Calu3 (cell line): ENCODE results near the gene FEV. TPM values are rescaled to one million over a fixed set of nuclear protein-coding genes. Genes with fewer than 3 reads are reported as not detected.

Experiments
- BruUV-seq: library from RNA; stranded (reverse); fragments of 400-500 nt; replicated peaks from 2 replicates; lab custom pipeline; 2021; lab: Mats Ljungman, UMichigan
- CTCF ChIA-PET: fragments of 300-600 bp; sonication (Branson Sonifier 250); formaldehyde crosslinking; loops from one replicate; lab custom pipeline; 2022; ENCODE audit warnings: antibody characterized with exemption; lab: Charles Lee
- DNase-seq: peaks from one replicate; pipeline ENCODE4 v3.0.0; 2022
- H3K27ac Mint-ChIP-seq: one replicate; pipeline ENCODE4 v1.8.0; 2022; ENCODE audit warnings: mixed read lengths; ENCODE audit not compliant: unreplicated experiment
- H3K27me3 Mint-ChIP-seq: one replicate; pipeline ENCODE4 v1.8.0; 2022; ENCODE audit warnings: mixed read lengths; ENCODE audit not compliant: unreplicated experiment
- H3K36me3 Mint-ChIP-seq: one replicate; pipeline ENCODE4 v1.8.0; 2022; ENCODE audit warnings: mild to moderate bottlenecking, moderate library complexity, mixed read lengths; ENCODE audit not compliant: insufficient read depth, unreplicated experiment
- H3K4me1 Mint-ChIP-seq: one replicate; pipeline ENCODE4 v1.8.0; 2022; ENCODE audit warnings: mild to moderate bottlenecking, low read depth, mixed read lengths; ENCODE audit not compliant: unreplicated experiment
- H3K4me3 Mint-ChIP-seq: one replicate; pipeline ENCODE4 v1.8.0; 2022; ENCODE audit warnings: mild to moderate bottlenecking, low read depth, moderate library complexity, mixed read lengths; ENCODE audit not compliant: unreplicated experiment
- H3K9me3 Mint-ChIP-seq: one replicate; pipeline ENCODE4 v1.8.0; 2022; ENCODE audit warnings: low read depth, mixed read lengths; ENCODE audit not compliant: unreplicated experiment
- intact Hi-C: fragments of 100-400 bp; cut with micrococcal nuclease; formaldehyde crosslinking; loops from one replicate; pipeline ENCODE4 v1.10.0; 2022; ENCODE audit not compliant: unreplicated experiment
- total RNA-seq: library from RNA; stranded (reverse); gene quantifications from 2 replicates; pipeline ENCODE4 v1.2.3, GENCODE V29; 2022
- TF ChIP-seq, protein P1 (sequence below): fragments of 200-600 bp; IDR thresholded peaks from one replicate; pipeline ENCODE4 v1.8.0; 2022; ENCODE audit warnings: antibody characterized with exemption; ENCODE audit not compliant: unreplicated experiment

Gene FEV
- total RNA-seq, 1 experiment from 2014 or later, result not detected

DNA sequence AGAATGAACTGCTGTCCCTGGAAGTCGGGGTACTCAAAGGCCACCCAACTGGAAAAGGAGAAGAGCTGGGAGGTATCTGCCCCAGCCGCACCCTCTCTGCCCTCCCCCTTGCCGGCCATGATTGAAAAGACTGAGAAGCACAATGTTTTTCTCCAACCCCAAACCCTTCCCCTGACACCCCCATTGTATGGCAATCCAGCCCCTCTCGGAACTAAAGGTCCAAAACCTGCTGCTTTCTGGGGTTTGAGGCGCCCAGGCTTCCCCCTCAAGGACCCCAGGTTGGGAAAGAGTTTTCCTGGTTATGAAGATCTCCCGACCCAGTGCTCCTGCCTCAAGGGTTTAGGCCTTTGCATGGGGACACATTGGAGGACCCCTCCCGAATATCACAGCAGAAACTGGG, 7.2 kb upstream of the FEV start:
- peaks cover 99% of the 10 kb centered on the region for H3K27me3 Mint-ChIP-seq
- CTCF ChIA-PET, result no interaction called here
- peaks cover 5% of the 10 kb centered on the region for H3K36me3 Mint-ChIP-seq
- H3K27ac Mint-ChIP-seq, result no peak overlapping the region
- H3K4me1 Mint-ChIP-seq, result peaks cover 4% of the 10 kb centered on the region
- intact Hi-C loops, result no loop called here
- no TSS peak for BruUV-seq
- DNase-seq, result no peak
- TF ChIP-seq, protein P1, sequence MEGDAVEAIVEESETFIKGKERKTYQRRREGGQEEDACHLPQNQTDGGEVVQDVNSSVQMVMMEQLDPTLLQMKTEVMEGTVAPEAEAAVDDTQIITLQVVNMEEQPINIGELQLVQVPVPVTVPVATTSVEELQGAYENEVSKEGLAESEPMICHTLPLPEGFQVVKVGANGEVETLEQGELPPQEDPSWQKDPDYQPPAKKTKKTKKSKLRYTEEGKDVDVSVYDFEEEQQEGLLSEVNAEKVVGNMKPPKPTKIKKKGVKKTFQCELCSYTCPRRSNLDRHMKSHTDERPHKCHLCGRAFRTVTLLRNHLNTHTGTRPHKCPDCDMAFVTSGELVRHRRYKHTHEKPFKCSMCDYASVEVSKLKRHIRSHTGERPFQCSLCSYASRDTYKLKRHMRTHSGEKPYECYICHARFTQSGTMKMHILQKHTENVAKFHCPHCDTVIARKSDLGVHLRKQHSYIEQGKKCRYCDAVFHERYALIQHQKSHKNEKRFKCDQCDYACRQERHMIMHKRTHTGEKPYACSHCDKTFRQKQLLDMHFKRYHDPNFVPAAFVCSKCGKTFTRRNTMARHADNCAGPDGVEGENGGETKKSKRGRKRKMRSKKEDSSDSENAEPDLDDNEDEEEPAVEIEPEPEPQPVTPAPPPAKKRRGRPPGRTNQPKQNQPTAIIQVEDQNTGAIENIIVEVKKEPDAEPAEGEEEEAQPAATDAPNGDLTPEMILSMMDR, result no peak
- H3K4me3 Mint-ChIP-seq, result no peak overlapping the region
- H3K9me3 Mint-ChIP-seq, result no peaks in the 10 kb centered on the region

DNA sequence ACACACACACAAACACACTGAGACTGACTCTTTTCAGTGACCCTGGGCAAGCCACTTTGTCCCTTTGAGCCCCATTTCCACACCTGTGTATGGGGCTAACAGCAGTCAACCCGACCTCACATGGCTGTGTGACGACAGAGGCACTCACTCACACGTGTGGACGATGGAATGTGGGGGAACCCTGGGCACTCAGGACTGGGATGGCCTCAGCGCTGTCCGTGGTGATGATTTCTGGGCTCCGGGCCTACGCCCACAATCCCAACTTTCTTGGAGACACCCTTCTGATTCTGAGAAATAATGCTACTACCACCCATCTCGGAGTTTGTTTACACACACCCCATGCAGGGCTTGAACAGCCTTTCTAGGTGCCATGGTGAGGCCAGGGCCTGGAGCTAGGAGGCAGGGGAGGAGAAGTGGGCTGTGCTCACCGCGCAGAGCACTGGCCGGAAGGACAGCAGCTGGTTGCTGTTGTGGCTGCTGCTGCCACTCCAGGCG, 6.7 kb upstream of the FEV start:
- H3K27me3 Mint-ChIP-seq, result peaks cover 99% of the 10 kb centered on the region
- intact Hi-C loops, result no loop called here
- peaks cover 5% of the 10 kb centered on the region for H3K36me3 Mint-ChIP-seq
- CTCF ChIA-PET, result no interaction called here
- no peaks in the 10 kb centered on the region for H3K9me3 Mint-ChIP-seq
- no peak for DNase-seq
- no peaks in the 10 kb centered on the region for H3K4me1 Mint-ChIP-seq
- TF ChIP-seq, protein P1, result no peak
- H3K4me3 Mint-ChIP-seq, result no peak overlapping the region
- BruUV-seq, result no TSS peak
- no peak overlapping the region for H3K27ac Mint-ChIP-seq

DNA sequence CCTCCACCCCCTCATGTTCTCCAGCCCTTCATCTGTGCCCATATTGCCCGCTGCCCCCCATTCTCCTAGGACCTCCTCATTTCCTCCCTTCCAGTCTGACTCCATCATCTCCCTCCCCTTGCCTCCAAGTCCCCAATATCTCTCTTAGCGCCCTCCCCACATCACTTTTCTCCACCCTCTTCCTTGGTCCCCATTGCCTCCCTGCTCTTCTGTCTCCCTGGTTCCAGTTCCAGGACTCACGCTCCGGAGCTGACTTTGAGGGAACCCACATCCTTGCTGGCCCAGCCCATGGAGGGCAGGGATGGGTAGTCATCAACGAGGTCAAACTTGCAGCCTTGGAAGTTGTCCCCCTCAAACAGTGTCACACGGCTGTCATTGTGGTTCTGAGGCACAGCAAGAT, 5.6 kb upstream of the FEV start:
- no peak for DNase-seq
- no TSS peak for BruUV-seq
- no peak overlapping the region for H3K27ac Mint-ChIP-seq
- no peaks in the 10 kb centered on the region for H3K4me1 Mint-ChIP-seq
- intact Hi-C loops, result no loop called here
- no peak overlapping the region for H3K4me3 Mint-ChIP-seq
- no peaks in the 10 kb centered on the region for H3K9me3 Mint-ChIP-seq
- TF ChIP-seq, protein P1, result no peak
- peaks cover 99% of the 10 kb centered on the region for H3K27me3 Mint-ChIP-seq
- CTCF ChIA-PET, result interaction anchor here (0.8 kb wide), 1 partner anchor 11 kb away, joined by 5 read pairs; no protein-coding TSS in a partner anchor
- H3K36me3 Mint-ChIP-seq, result no peaks in the 10 kb centered on the region

DNA sequence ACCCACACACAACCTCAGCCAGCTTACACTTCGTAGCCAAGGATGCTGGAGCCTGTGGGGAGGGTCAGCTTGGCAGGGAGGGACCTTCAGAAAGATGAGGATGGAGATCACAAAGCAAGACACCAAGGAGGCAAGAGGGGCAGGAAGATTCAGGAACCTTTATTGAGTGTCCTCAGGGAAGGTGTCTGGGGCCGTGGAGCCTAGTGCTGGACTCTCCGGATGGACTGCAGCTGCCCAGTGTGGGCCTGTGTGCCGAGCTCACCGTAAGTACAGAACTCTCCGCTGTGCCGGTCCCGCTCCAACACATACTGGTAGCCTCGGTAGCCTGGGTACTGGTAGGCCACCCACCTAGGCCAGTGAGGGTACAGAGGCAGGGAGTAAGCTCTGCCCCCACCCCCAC, 5.1 kb upstream of the FEV start:
- Mint-ChIP-seq H3K4me1 (peaks cover under 1% of the 10 kb centered on the region), H3K4me3 (no peak overlapping the region), H3K36me3 (no peaks in the 10 kb centered on the region), H3K9me3 (no peaks in the 10 kb centered on the region), H3K27ac (no peak overlapping the region), H3K27me3 (peaks cover 99% of the 10 kb centered on the region)
- TF ChIP-seq, protein P1, result no peak
- no peak for DNase-seq
- CTCF ChIA-PET, result interaction anchor here (0.6 to 0.8 kb wide), 2 partner anchors 11 to 24 kb away, joined by 3 to 5 read pairs; no protein-coding TSS in a partner anchor
- BruUV-seq, result no TSS peak
- intact Hi-C loops, result no loop called here
